Subcutaneous abdominal adipose tissue (tissue), 5 donors: ENCODE data around the gene TSPAN31.
"Not testable (repeated sequence)": the region's sequence is repeated elsewhere in the genome, so short reads cannot be mapped to it uniquely, and the experiment has no call there.

ENCODE experiments used
- H3K27ac ChIP-seq: one replicate; pipeline ENCODE4 v1.7.0; 2013; ENCODE audit warnings: low read depth, mild to moderate bottlenecking, inconsistent platforms, low read length, moderate library complexity
- H3K27me3 ChIP-seq, 5 donors: one replicate each; pipeline ENCODE4 v1.7.0; 2013; ENCODE audit warnings: low read length in 5 of 5, inconsistent platforms in 1 of 5; ENCODE audit not compliant: control insufficient read depth in 5 of 5, insufficient read depth in 4 of 5
- H3K36me3 ChIP-seq, 5 donors: one replicate each; pipeline ENCODE4 v1.7.0; 2013; ENCODE audit warnings: low read length in 5 of 5; ENCODE audit not compliant: control insufficient read depth in 5 of 5, insufficient read depth in 5 of 5
- H3K4me1 ChIP-seq, 5 donors: one replicate each; pipeline ENCODE4 v1.7.0; 2013; ENCODE audit warnings: low read length in 5 of 5, mild to moderate bottlenecking in 3 of 5, moderate library complexity in 1 of 5; ENCODE audit not compliant: control insufficient read depth in 5 of 5, insufficient read depth in 5 of 5
- H3K4me3 ChIP-seq, 5 donors: one replicate each; pipeline ENCODE4 v1.7.0; 2013; ENCODE audit warnings: low read length in 5 of 5, low read depth in 1 of 5
- H3K9ac ChIP-seq, 5 donors: one replicate each; pipeline ENCODE4 v1.7.0; 2013; ENCODE audit warnings: low read length in 5 of 5, mild to moderate bottlenecking in 4 of 5, moderate library complexity in 3 of 5
- H3K9me3 ChIP-seq, 5 donors: one replicate each; pipeline ENCODE4 v1.7.0; 2013; ENCODE audit warnings: low read length in 5 of 5; ENCODE audit not compliant: control insufficient read depth in 5 of 5
- donor health status: healthy.
- donor health status: healthy.
- donor health status: healthy.
- donor health status: healthy.
- donor health status: healthy.

TSPAN31 gene

DNA sequence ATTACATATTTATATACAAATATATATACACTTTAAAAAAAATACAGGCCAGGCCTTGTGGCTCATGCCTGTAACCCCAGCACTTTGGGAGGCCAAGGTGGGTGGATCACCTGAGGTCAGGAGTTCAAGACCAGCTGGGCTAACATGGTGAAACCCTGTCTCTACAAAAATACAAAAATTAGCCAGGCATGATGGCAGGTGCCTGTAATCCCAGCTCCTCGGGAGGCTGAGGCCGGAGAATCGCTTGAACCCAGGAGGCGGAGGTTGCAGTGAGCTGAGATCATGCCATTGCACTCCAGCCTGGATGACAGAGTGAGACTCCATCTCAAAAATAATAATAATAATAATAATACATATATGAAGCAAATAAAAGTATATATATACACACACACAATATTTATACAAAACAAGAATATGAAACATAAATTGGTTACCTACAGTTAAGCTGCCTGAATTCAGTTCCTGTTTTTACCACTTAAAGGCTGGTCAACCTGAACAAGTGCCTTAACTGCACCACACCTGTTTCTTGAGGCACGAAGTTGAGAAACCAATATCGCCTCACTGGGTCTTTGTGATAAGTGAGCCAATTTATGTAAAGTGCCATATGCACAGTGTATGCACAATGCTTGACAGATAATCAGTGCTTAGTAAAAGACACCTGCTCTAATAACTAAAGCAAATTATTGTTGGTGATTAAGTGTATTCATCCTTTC lies 29.6 kb upstream of the TSPAN31 start:
- not testable (repeated sequence) for H3K4me3 ChIP-seq, H3K9ac ChIP-seq, H3K4me1 ChIP-seq, H3K27ac ChIP-seq, H3K27me3 ChIP-seq, H3K9me3 ChIP-seq
- H3K36me3 ChIP-seq, result peaks cover 8 to 62% (median 55%) of the 10 kb centered on the region in 5 donors

DNA sequence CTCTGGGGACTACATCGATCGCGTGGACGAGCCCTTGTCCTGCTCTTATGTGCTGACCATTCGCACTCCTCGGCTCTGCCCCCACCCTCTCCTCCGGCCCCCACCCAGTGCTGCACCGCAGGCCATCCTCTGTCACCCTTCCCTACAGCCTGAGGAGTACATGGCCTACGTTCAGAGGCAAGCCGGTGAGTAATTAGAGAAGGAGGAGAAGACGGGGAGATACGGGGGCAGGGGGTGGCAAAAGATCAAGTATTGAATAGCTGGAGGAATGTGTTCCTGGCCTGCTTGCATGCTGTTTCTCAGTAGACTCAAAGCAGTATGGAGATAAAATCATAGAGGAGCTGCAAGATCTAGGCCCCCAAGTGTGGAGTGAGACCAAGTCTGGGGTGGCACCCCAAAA lies 29.1 kb upstream of the TSPAN31 start:
- Histone ChIP-seq H3K9ac (no peak overlapping the region), H3K27me3 (no peaks in the 10 kb centered on the region), H3K4me1 (no peaks in the 10 kb centered on the region), H3K27ac (no peak overlapping the region), H3K9me3 (no peaks in the 10 kb centered on the region), H3K36me3 (peaks cover 8 to 68% (median 61%) of the 10 kb centered on the region in 5 donors), H3K4me3 (no peak overlapping the region)

GRCh38 chr12:57716305-57716704 lies 28.5 kb upstream of the TSPAN31 start:
- peaks cover 8 to 73% (median 66%) of the 10 kb centered on the region in 5 donors for H3K36me3 ChIP-seq
- H3K27me3 ChIP-seq, result no peaks in the 10 kb centered on the region
- H3K4me3 ChIP-seq, result no peak overlapping the region

GRCh38 chr12:57717131-57717530 lies 27.7 kb upstream of the TSPAN31 start:
- Histone ChIP-seq H3K36me3 (peaks cover 8 to 79% (median 71%) of the 10 kb centered on the region in 5 donors), H3K27me3 (no peaks in the 10 kb centered on the region), H3K4me1 (no peaks in the 10 kb centered on the region), H3K9ac (no peak overlapping the region), H3K4me3 (no peak overlapping the region), H3K27ac (no peak overlapping the region), H3K9me3 (no peaks in the 10 kb centered on the region)

More at GRCh38 chr12:57716305-57716704, 28.5 kb upstream of the TSPAN31 start:
- Histone ChIP-seq H3K4me1 (no peaks in the 10 kb centered on the region), H3K9ac (no peak overlapping the region), H3K9me3 (no peaks in the 10 kb centered on the region), H3K27ac (no peak overlapping the region)

DNA sequence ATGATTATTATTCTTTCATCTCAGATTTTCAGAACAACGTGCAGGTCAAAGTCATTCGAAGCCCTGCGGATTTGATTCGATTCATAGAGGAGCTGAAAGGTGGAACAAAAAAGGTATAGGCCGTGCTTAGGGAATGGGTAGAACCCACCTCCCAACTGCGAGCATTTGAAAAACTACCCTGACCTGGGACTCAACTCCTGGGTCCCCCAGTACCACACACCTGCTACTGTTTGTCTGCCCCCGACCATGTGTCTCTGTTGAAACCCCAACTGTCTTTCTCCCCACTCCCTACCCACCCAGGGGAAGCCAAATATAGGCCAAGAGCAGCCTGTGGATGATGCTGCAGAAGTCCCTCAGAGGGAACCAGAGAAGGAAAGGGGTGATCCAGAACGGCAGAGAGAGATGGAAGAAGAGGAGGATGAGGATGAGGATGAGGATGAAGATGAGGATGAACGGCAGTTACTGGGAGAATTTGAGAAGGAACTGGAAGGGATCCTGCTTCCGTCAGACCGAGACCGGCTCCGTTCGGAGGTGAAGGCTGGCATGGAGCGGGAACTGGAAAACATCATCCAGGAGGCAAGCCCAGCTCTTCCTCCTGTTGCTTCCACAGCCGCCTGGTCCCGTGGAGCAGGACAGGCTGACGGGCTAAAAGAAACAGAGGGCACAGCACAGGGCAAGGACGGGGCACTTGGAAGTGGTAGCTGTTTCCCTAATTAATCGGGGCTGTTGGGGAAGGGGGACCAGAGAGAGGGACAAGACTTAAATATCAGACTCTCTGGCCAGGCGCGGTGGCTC lies 26.8 kb upstream of the TSPAN31 start:
- no peaks in the 10 kb centered on the region for H3K9me3 ChIP-seq
- no peaks in the 10 kb centered on the region for H3K27me3 ChIP-seq
- no peak overlapping the region for H3K9ac ChIP-seq
- no peak overlapping the region for H3K27ac ChIP-seq
- peaks cover 8 to 75% (median 69%) of the 10 kb centered on the region in 5 donors for H3K36me3 ChIP-seq
- H3K4me3 ChIP-seq, result no peak overlapping the region
- no peaks in the 10 kb centered on the region for H3K4me1 ChIP-seq

GRCh38 chr12:57718641-57719528 lies 26.0 kb upstream of the TSPAN31 start:
- no peak overlapping the region for H3K27ac ChIP-seq
- no peak overlapping the region for H3K4me3 ChIP-seq
- H3K9me3 ChIP-seq, result no peaks in the 10 kb centered on the region
- no peaks in the 10 kb centered on the region for H3K27me3 ChIP-seq
- no peaks in the 10 kb centered on the region for H3K4me1 ChIP-seq
- H3K9ac ChIP-seq, result no peak overlapping the region
- peaks cover 8 to 75% (median 69%) of the 10 kb centered on the region in 5 donors for H3K36me3 ChIP-seq

DNA sequence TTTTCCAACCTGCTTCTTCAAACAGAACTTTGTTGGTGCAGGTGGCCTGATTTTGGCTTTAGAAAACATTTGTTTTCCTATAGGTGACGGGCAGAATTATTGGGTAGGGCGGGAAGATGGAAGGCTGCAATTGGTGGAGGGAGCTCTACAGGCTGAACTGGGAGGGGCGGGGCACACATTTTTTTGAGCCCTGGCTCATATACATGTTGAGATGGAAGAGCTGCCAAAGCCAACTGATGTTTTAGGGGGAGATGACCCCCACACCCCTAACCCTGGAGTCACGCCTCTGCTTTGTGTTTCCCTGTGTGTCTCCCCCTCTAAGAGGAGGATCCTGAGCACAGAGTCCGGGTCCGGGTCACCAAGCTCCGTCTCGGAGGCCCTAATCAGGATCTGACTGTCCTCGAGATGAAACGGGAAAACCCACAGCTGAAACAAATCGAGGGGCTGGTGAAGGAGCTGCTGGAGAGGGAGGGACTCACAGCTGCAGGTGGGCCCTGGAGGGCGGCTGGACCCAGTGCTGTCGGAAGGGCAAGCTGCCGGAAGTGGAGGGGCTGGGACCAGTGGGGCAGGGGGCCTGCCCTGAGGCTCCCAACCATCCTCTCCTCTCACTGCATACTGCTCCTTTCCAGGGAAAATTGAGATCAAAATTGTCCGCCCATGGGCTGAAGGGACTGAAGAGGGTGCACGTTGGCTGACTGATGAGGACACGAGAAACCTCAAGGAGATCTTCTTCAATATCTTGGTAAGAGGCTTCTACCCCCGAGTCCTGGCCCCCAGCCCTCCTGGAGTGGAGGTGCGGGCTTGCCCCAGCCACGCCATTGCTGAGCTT lies 24.8 kb upstream of the TSPAN31 start:
- peaks cover 8 to 67% (median 65%) of the 10 kb centered on the region in 5 donors for H3K36me3 ChIP-seq
- H3K27me3 ChIP-seq, result no peaks in the 10 kb centered on the region
- no peaks in the 10 kb centered on the region for H3K4me1 ChIP-seq
- H3K4me3 ChIP-seq, result no peak overlapping the region
- H3K9me3 ChIP-seq, result no peaks in the 10 kb centered on the region
- H3K27ac ChIP-seq, result no peak overlapping the region
- no peak overlapping the region for H3K9ac ChIP-seq

- H3K27me3 ChIP-seq, result no peaks in the 10 kb centered on the region
- no peak overlapping the region for H3K4me3 ChIP-seq
- no peak overlapping the region for H3K27ac ChIP-seq
- H3K4me1 ChIP-seq, result peaks cover 0 to 3% (median 2%) of the 10 kb centered on the region in 5 donors
- peaks cover 8 to 60% (median 59%) of the 10 kb centered on the region in 5 donors for H3K36me3 ChIP-seq
- no peak overlapping the region for H3K9ac ChIP-seq
- no peaks in the 10 kb centered on the region for H3K9me3 ChIP-seq
Observed at GRCh38 chr12:57720606-57721595, 23.9 kb upstream of the TSPAN31 start.
